Measurements from ENCODE around the gene DUSP23. TPM values are rescaled to one million over a fixed set of nuclear protein-coding genes. Genes with fewer than 3 reads are reported as not detected.
A peak's percentile ranks its signal among the peaks of the same experiment; 100 is the strongest.

DUSP23 gene
- total and polyA plus RNA-seq, 4 donors: 11.8 to 30.5 (median 23.1) TPM

- H3K4me1 ChIP-seq (ENCODE audit: control insufficient read depth, insufficient read depth, low read length): peaks cover 5% of the 10 kb centered on the region
- H3K9me3 ChIP-seq (ENCODE audit: control insufficient read depth, insufficient read depth, low read length): no peaks in the 10 kb centered on the region
- WGBS (ENCODE audit: insufficient coverage): 40% methylated on average over 1 of the region's 2 CpGs
- H3K4me3 ChIP-seq (ENCODE audit: low read depth, low read length): no peak overlapping the region
- no peaks in the 10 kb centered on the region for H3K27me3 ChIP-seq (ENCODE audit: control insufficient read depth, insufficient read depth, low read length)
- H3K27ac ChIP-seq (ENCODE audit: low read depth, low read length): no peak overlapping the region
- DNase-seq (ENCODE audit: low read depth in 4 of 6, low spot score in 6 of 6): no peak
- H3K36me3 ChIP-seq (ENCODE audit: control insufficient read depth, insufficient read depth, low read length): no peaks in the 10 kb centered on the region
These were observed 1.3 kb upstream of the DUSP23 start for GRCh38 chr1:159779403-159779851.

DNA sequence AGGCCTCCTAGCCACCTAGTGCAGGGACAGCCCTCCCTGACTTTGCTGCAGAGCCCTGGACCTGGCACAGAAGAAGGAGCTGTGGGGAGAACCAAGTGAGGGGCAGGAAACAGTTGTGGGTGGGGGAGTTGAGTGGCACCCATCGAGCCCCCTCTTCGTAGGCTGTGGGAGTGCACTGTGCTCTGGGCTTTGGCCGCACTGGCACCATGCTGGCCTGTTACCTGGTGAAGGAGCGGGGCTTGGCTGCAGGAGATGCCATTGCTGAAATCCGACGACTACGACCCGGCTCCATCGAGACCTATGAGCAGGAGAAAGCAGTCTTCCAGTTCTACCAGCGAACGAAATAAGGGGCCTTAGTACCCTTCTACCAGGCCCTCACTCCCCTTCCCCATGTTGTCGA, 1.2 kb downstream of the DUSP23 start:
- H3K4me1 ChIP-seq (ENCODE audit: control insufficient read depth, insufficient read depth, low read length): peaks cover 5% of the 10 kb centered on the region
- no peaks in the 10 kb centered on the region for H3K27me3 ChIP-seq (ENCODE audit: control insufficient read depth, insufficient read depth, low read length)
- 98% methylated on average over 4 of the region's 12 CpGs for WGBS (ENCODE audit: insufficient coverage)
- no peak for DNase-seq (ENCODE audit: low read depth in 4 of 6, low spot score in 6 of 6)
- H3K36me3 ChIP-seq (ENCODE audit: control insufficient read depth, insufficient read depth, low read length): no peaks in the 10 kb centered on the region
- H3K9me3 ChIP-seq (ENCODE audit: control insufficient read depth, insufficient read depth, low read length): no peaks in the 10 kb centered on the region
- H3K4me3 ChIP-seq (ENCODE audit: low read depth, low read length): no peak overlapping the region
- H3K27ac ChIP-seq (ENCODE audit: low read depth, low read length): no peak overlapping the region

DNA sequence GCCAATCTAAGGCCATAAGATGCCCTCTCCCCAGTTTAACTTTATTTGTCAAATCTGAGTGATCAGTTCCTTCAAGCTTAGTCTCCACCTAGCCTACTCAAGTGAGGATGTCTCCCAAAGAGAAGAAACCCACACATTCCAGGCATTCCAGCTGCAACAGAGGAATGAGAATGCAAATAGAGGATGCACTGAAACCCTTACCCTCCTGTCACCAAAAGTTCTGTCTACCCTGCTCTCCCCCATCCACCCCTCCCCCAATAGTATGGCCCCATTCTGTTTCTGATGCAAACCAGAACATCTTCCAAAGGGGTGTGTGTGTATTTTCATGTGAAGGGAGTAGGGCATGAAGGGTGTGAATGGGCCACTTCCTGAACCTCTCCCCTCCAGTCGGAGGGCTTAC, 3.0 kb downstream of the DUSP23 start:
- Histone ChIP-seq H3K4me1 (ENCODE audit: control insufficient read depth, insufficient read depth, low read length) (peaks cover 5% of the 10 kb centered on the region), H3K9me3 (ENCODE audit: control insufficient read depth, insufficient read depth, low read length) (no peaks in the 10 kb centered on the region), H3K36me3 (ENCODE audit: control insufficient read depth, insufficient read depth, low read length) (no peaks in the 10 kb centered on the region), H3K27me3 (ENCODE audit: control insufficient read depth, insufficient read depth, low read length) (no peaks in the 10 kb centered on the region), H3K4me3 (ENCODE audit: low read depth, low read length) (no peak overlapping the region), H3K27ac (ENCODE audit: low read depth, low read length) (no peak overlapping the region)
- DNase-seq (ENCODE audit: low read depth in 4 of 6, low spot score in 6 of 6): no peak
- no CpG with 5 or more reads among the region's 1 CpG for WGBS (ENCODE audit: insufficient coverage)

- Histone ChIP-seq H3K4me1 (ENCODE audit: control insufficient read depth, insufficient read depth, low read length) (no peaks in the 10 kb centered on the region), H3K27ac (ENCODE audit: low read depth, low read length) (no peak overlapping the region), H3K9me3 (ENCODE audit: control insufficient read depth, insufficient read depth, low read length) (no peaks in the 10 kb centered on the region), H3K27me3 (ENCODE audit: control insufficient read depth, insufficient read depth, low read length) (no peaks in the 10 kb centered on the region), H3K4me3 (ENCODE audit: low read depth, low read length) (no peak overlapping the region), H3K36me3 (ENCODE audit: control insufficient read depth, insufficient read depth, low read length) (no peaks in the 10 kb centered on the region)
- no CpG with 5 or more reads among the region's 3 CpGs for WGBS (ENCODE audit: insufficient coverage)
- peak in 1 of 6 donors; percentile 26 for DNase-seq (ENCODE audit: low read depth in 4 of 6, low spot score in 6 of 6)
These were observed 5.7 kb downstream of the DUSP23 start for GRCh38 chr1:159786465-159786864.

DNA sequence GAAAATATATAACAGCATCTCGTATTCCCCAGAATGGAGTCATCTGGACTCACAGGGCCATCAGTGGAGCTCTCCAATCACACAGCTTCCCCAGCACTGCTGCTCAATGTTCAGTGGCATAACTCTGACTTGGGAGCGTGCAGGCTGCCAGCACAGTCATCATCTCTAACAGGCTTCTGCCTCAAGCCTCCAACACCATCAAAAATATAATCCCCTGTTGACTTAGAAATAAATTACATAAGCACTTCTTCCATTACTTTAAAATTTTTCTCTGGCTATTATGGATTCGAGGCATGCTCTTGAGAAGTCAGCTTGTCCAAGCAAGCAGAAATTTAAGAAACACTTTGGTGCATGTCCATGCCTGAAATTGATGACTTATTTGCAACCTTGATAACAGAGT, 6.2 kb downstream of the DUSP23 start:
- Histone ChIP-seq H3K36me3 (ENCODE audit: control insufficient read depth, insufficient read depth, low read length) (no peaks in the 10 kb centered on the region), H3K4me3 (ENCODE audit: low read depth, low read length) (no peak overlapping the region), H3K9me3 (ENCODE audit: control insufficient read depth, insufficient read depth, low read length) (no peaks in the 10 kb centered on the region), H3K4me1 (ENCODE audit: control insufficient read depth, insufficient read depth, low read length) (no peaks in the 10 kb centered on the region), H3K27ac (ENCODE audit: low read depth, low read length) (no peak overlapping the region), H3K27me3 (ENCODE audit: control insufficient read depth, insufficient read depth, low read length) (no peaks in the 10 kb centered on the region)
- DNase-seq (ENCODE audit: low read depth in 4 of 6, low spot score in 6 of 6): peak in 1 of 6 donors; percentile 73
- WGBS (ENCODE audit: insufficient coverage): 60% methylated on average over 3 of the region's 3 CpGs

DNA sequence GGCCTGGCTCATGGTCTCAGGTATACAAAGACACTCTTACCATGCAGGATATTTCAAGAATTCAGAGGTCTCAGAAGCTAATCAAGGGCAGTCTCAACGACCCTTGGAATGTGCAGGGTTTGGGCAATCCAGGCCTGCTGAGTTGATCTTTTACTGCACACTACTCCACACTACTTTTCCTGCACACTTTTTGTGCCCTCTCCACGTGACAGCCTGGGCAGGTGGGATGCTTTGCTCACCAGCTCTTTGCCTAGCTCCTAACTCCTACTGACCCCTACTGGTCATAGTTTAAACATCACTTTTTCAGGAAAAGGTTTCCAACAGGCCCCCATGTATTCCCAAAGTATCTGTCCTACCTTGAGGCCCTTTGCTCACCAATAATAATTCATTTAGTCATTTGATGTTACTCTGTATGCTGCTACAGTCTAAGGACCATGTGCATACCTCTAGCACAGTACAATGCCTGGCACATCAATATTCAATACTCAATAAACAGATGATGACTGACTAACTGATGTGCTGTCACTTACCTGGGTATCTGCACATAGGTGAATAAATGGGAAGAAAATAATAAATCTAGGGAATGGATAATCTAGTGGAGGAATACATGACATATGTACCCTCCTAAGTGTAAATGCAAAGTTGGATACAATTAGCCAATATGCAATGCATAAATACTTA, 9.6 kb downstream of the DUSP23 start:
- no peak overlapping the region for H3K27ac ChIP-seq (ENCODE audit: low read depth, low read length)
- peak in 1 of 6 donors; percentile 42 for DNase-seq (ENCODE audit: low read depth in 4 of 6, low spot score in 6 of 6)
- peaks cover under 1% of the 10 kb centered on the region for H3K27me3 ChIP-seq (ENCODE audit: control insufficient read depth, insufficient read depth, low read length)
- 16% methylated on average over 2 of the region's 2 CpGs for WGBS (ENCODE audit: insufficient coverage)
- no peaks in the 10 kb centered on the region for H3K9me3 ChIP-seq (ENCODE audit: control insufficient read depth, insufficient read depth, low read length)
- no peaks in the 10 kb centered on the region for H3K4me1 ChIP-seq (ENCODE audit: control insufficient read depth, insufficient read depth, low read length)
- H3K4me3 ChIP-seq (ENCODE audit: low read depth, low read length): no peak overlapping the region
- H3K36me3 ChIP-seq (ENCODE audit: control insufficient read depth, insufficient read depth, low read length): no peaks in the 10 kb centered on the region

- no peaks in the 10 kb centered on the region for H3K9me3 ChIP-seq (ENCODE audit: control insufficient read depth, insufficient read depth, low read length)
- H3K36me3 ChIP-seq (ENCODE audit: control insufficient read depth, insufficient read depth, low read length): no peaks in the 10 kb centered on the region
- no peak overlapping the region for H3K4me3 ChIP-seq (ENCODE audit: low read depth, low read length)
- H3K27ac ChIP-seq (ENCODE audit: low read depth, low read length): no peak overlapping the region
- H3K27me3 ChIP-seq (ENCODE audit: control insufficient read depth, insufficient read depth, low read length): peaks cover 3% of the 10 kb centered on the region
- H3K4me1 ChIP-seq (ENCODE audit: control insufficient read depth, insufficient read depth, low read length): no peaks in the 10 kb centered on the region
- DNase-seq (ENCODE audit: low read depth in 4 of 6, low spot score in 6 of 6): no peak
- WGBS (ENCODE audit: insufficient coverage): 55% methylated on average over 3 of the region's 3 CpGs
These were observed 10.3 kb downstream of the DUSP23 start for GRCh38 chr1:159791031-159791430.

DNA sequence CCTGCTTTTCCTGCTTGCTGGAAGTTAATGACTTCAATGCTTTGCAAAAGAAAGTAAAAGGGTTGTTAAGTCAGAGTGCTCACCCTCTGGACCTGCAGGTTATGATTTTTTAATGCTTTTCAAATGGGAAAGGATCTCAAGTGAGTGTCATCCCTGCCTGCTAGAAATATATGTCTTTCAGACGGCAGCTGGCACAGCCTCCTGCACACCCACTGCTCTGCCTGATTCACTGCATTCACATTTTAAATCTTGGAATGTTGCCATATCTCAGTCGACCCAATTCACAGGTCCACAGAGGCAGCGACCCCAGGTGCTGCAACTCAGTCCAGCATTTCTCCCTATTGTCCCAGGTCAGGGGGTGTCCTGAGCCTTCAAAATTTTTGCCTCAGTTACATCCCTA, 10.7 kb downstream of the DUSP23 start:
- Histone ChIP-seq H3K27me3 (ENCODE audit: control insufficient read depth, insufficient read depth, low read length) (peaks cover 3% of the 10 kb centered on the region), H3K36me3 (ENCODE audit: control insufficient read depth, insufficient read depth, low read length) (no peaks in the 10 kb centered on the region), H3K4me3 (ENCODE audit: low read depth, low read length) (no peak overlapping the region), H3K4me1 (ENCODE audit: control insufficient read depth, insufficient read depth, low read length) (no peaks in the 10 kb centered on the region), H3K27ac (ENCODE audit: low read depth, low read length) (no peak overlapping the region), H3K9me3 (ENCODE audit: control insufficient read depth, insufficient read depth, low read length) (no peaks in the 10 kb centered on the region)
- peak in 1 of 6 donors; percentile 26 for DNase-seq (ENCODE audit: low read depth in 4 of 6, low spot score in 6 of 6)
- 15% methylated on average over 3 of the region's 3 CpGs for WGBS (ENCODE audit: insufficient coverage)

- Histone ChIP-seq H3K9me3 (ENCODE audit: control insufficient read depth, insufficient read depth, low read length) (no peaks in the 10 kb centered on the region), H3K27ac (ENCODE audit: low read depth, low read length) (no peak overlapping the region), H3K4me3 (ENCODE audit: low read depth, low read length) (no peak overlapping the region), H3K36me3 (ENCODE audit: control insufficient read depth, insufficient read depth, low read length) (no peaks in the 10 kb centered on the region), H3K27me3 (ENCODE audit: control insufficient read depth, insufficient read depth, low read length) (peaks cover 6% of the 10 kb centered on the region), H3K4me1 (ENCODE audit: control insufficient read depth, insufficient read depth, low read length) (no peaks in the 10 kb centered on the region)
- DNase-seq (ENCODE audit: low read depth in 4 of 6, low spot score in 6 of 6): no peak
- WGBS (ENCODE audit: insufficient coverage): 44% methylated on average over 5 of the region's 5 CpGs
These were observed 14.8 kb downstream of the DUSP23 start for GRCh38 chr1:159795534-159795933.

DNA sequence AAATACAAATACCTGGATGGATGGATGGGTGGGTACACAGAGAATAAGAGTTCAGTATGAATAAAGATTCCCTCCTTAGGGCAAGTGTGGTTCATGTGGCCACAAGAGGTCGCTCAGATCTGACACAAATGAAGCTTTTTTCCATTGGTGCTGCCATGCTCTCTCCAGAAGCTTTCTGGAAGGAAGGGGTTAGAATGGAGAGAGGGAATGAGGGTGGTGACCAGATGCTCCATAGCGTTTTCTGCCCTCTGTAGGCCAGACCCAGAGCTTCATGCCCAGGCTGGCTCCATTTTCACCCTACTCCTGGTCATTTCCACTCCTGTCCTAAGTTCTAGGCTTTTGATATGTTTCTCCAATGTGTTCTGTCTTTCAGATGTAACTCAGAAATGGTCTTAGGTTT, 18.1 kb downstream of the DUSP23 start:
- H3K36me3 ChIP-seq (ENCODE audit: control insufficient read depth, insufficient read depth, low read length): no peaks in the 10 kb centered on the region
- WGBS (ENCODE audit: insufficient coverage): 0% methylated on average over 1 of the region's 2 CpGs
- no peaks in the 10 kb centered on the region for H3K9me3 ChIP-seq (ENCODE audit: control insufficient read depth, insufficient read depth, low read length)
- H3K27ac ChIP-seq (ENCODE audit: low read depth, low read length): no peak overlapping the region
- H3K27me3 ChIP-seq (ENCODE audit: control insufficient read depth, insufficient read depth, low read length): peaks cover 6% of the 10 kb centered on the region
- peak in 3 of 6 donors; percentile 22 to 87 (median 74) for DNase-seq (ENCODE audit: low read depth in 4 of 6, low spot score in 6 of 6)
- no peak overlapping the region for H3K4me3 ChIP-seq (ENCODE audit: low read depth, low read length)
- no peaks in the 10 kb centered on the region for H3K4me1 ChIP-seq (ENCODE audit: control insufficient read depth, insufficient read depth, low read length)
